ENCODE results near the gene PTGES3. TPM values are rescaled to one million over a fixed set of nuclear protein-coding genes. Genes with fewer than 3 reads are reported as not detected.

PTGES3 gene
- total RNA-seq, 3 donors from 2014 or later (not counting 1 experiment from before 2014, with no cell fraction given), result 79.2 to 93.8 (median 93.4) TPM

DNA sequence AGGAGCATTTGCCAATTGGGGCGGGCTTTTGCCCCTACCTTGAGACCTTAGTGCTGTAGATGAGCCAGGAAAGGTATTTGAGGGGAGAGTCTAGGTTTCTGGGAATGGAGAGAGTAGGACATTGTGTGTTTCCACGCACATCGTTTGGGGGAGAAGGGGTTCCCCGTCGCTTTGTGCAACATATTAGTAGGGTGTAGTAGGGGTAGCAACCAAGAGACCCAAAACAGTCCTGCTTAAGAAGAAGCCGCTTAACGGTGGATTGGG lies 694 bp upstream of the PTGES3 start:
- 1% methylated on average over 7 of the region's 7 CpGs for WGBS (ENCODE audit: insufficient coverage)
- peak overlapping the region; percentile 94 for H3K27ac ChIP-seq (ENCODE audit: low read length)
- no peaks in the 10 kb centered on the region for H3K9me3 ChIP-seq (ENCODE audit: control insufficient read depth, insufficient read depth, low read length)
- no peak for TF ChIP-seq CTCF (IDR thresholded peaks at IDR 0.05)
- H3K4me3 ChIP-seq (ENCODE audit: low read length), result peak overlapping the region; percentile 80
- H3K27ac Mint-ChIP-seq, result peak overlapping the region; percentile 95 to 99
- H3K36me3 Mint-ChIP-seq, result no peaks in the 10 kb centered on the region
- H3K27me3 ChIP-seq (ENCODE audit: control insufficient read depth, insufficient read depth, low read length), result no peaks in the 10 kb centered on the region
- peak overlapping the region; percentile 98 for H3K4me3 Mint-ChIP-seq
- no peak for DNase-seq
- ATAC-seq, result no peak
- no peaks in the 10 kb centered on the region for H3K36me3 ChIP-seq (ENCODE audit: control insufficient read depth, insufficient read depth, low read length)
- no peaks in the 10 kb centered on the region for H3K9me3 Mint-ChIP-seq
- H3K4me1 Mint-ChIP-seq, result peaks cover 40 to 43% of the 10 kb centered on the region in 2 donors
- H3K27me3 Mint-ChIP-seq (ENCODE audit: low read depth in 2 of 2), result no peaks in the 10 kb centered on the region
- H3K4me1 ChIP-seq (ENCODE audit: control insufficient read depth, insufficient read depth, low read length), result peaks cover 33% of the 10 kb centered on the region
- intact Hi-C loops (cut with micrococcal nuclease), result loop anchor here (1.0 to 2.0 kb wide), 3 partner anchors 37 to 60 kb away; partner anchors contain the start of gene NACA

GRCh38 chr12:56687223-56688128 lies 608 bp downstream of the PTGES3 start:
- DNase-seq (peak; percentile 45 to 80), ATAC-seq (peak; percentile 57 to 71 (median 64))
- H3K9me3 ChIP-seq (ENCODE audit: control insufficient read depth, insufficient read depth, low read length), result no peaks in the 10 kb centered on the region
- TF ChIP-seq CTCF (IDR thresholded peaks at IDR 0.05), result no peak
- intact Hi-C loops (cut with micrococcal nuclease), result loop anchor here (1.0 to 2.0 kb wide), 3 partner anchors 38 to 59 kb away; partner anchors contain the start of gene NACA
- under 1% methylated on average over 62 of the region's 62 CpGs for WGBS (ENCODE audit: insufficient coverage)
- peaks cover 44% of the 10 kb centered on the region for H3K4me1 ChIP-seq (ENCODE audit: control insufficient read depth, insufficient read depth, low read length)
- peak overlapping the region; percentile 98 for H3K4me3 Mint-ChIP-seq
- H3K4me1 Mint-ChIP-seq, result peaks cover 41 to 44% of the 10 kb centered on the region in 2 donors
- no peaks in the 10 kb centered on the region for H3K36me3 ChIP-seq (ENCODE audit: control insufficient read depth, insufficient read depth, low read length)
- H3K27me3 Mint-ChIP-seq (ENCODE audit: low read depth in 2 of 2), result no peaks in the 10 kb centered on the region
- H3K27ac Mint-ChIP-seq, result peak overlapping the region; percentile 95 to 99
- no peaks in the 10 kb centered on the region for H3K27me3 ChIP-seq (ENCODE audit: control insufficient read depth, insufficient read depth, low read length)
- no peaks in the 10 kb centered on the region for H3K9me3 Mint-ChIP-seq
- H3K36me3 Mint-ChIP-seq, result no peaks in the 10 kb centered on the region
- H3K27ac ChIP-seq (ENCODE audit: low read length), result peak overlapping the region; percentile 94
- H3K4me3 ChIP-seq (ENCODE audit: low read length), result peak overlapping the region; percentile 80

DNA sequence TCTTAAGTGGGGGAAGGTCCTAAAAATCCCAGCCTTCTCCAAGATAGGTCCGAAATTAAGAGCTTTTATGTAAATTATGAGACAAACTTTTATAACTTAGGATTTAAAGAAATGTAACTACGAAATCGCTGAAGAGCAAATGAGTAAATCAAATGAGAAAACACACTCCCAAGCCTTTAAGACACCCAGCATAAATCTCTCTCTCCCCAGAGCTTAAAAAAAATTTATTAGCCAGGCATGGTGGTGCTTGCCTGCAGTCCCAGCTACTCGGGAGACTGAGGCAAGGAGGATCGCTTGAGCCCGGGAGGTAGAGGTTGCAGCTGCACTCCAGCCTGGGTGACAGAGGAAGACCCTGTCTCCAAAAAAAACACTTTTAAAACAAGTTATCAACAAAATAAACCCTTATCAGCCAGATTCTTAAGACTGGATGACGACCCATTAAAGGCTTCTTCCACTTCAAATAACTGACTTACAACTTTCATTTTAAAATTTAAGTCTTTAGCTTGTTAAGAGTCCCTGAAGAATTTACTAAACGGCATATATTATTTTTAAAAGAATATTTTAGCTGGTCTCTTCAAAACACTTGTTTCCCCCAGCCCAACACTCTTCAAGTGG lies 3.2 kb downstream of the PTGES3 start:
- TF ChIP-seq CTCF (IDR thresholded peaks at IDR 0.05), result no peak
- Histone ChIP-seq H3K9me3 (ENCODE audit: control insufficient read depth, insufficient read depth, low read length) (no peaks in the 10 kb centered on the region), H3K36me3 (ENCODE audit: control insufficient read depth, insufficient read depth, low read length) (peaks cover under 1% of the 10 kb centered on the region), H3K4me3 (ENCODE audit: low read length) (peak overlapping the region; percentile 13), H3K4me1 (ENCODE audit: control insufficient read depth, insufficient read depth, low read length) (peaks cover 61% of the 10 kb centered on the region), H3K27ac (ENCODE audit: low read length) (peak overlapping the region; percentile 79), H3K27me3 (ENCODE audit: control insufficient read depth, insufficient read depth, low read length) (no peaks in the 10 kb centered on the region)
- DNase-seq (peak in 1 of 2 donors; percentile 38), ATAC-seq (no peak)
- no peaks in the 10 kb centered on the region for H3K36me3 Mint-ChIP-seq
- peaks cover 47 to 52% of the 10 kb centered on the region in 2 donors for H3K4me1 Mint-ChIP-seq
- H3K9me3 Mint-ChIP-seq, result no peaks in the 10 kb centered on the region
- peak overlapping the region; percentile 84 for H3K4me3 Mint-ChIP-seq
- intact Hi-C loops (cut with micrococcal nuclease), result no loop called here
- WGBS (ENCODE audit: insufficient coverage), result 40% methylated on average over 7 of the region's 8 CpGs
- H3K27ac Mint-ChIP-seq, result peak overlapping the region; percentile 95 to 99
- H3K27me3 Mint-ChIP-seq (ENCODE audit: low read depth in 2 of 2), result no peaks in the 10 kb centered on the region

Data from natural killer cell (primary cell).